Coronary artery (tissue), 2 donors: ENCODE data around the gene CRACR2A.

Source experiments
- DNase-seq: peaks from one replicate; pipeline ENCODE4 v3.0.0-alpha.2; 2017; ENCODE audit warnings: low spot score
- H3K27ac ChIP-seq, 2 donors: fragments of 200-600 bp; sonication (generic); one replicate each; pipeline ENCODE4 v1.5.1; 2016 to 2019
- H3K4me3 ChIP-seq: fragments of 200-600 bp; sonication (generic); 2 replicates; pipeline ENCODE4 v1.5.1; 2016; ENCODE audit warnings: mild to moderate bottlenecking, moderate library complexity
- CTCF ChIP-seq: fragments of 200-600 bp; sonication (generic); IDR thresholded peaks from one replicate; pipeline ENCODE4 v1.5.1; 2019; ENCODE audit warnings: antibody characterized with exemption

Gene CRACR2A

GRCh38 chr12:3631272-3631637, 121.7 kb downstream of the CRACR2A start:
- no peak for DNase-seq
- H3K27ac ChIP-seq = no peak overlapping the region
- no peak overlapping the region for H3K4me3 ChIP-seq
- TF ChIP-seq CTCF = no peak

- no peak for DNase-seq
- Histone ChIP-seq H3K27ac (no peak overlapping the region), H3K4me3 (no peak overlapping the region)
- TF ChIP-seq CTCF = no peak
Observed at GRCh38 chr12:3630621-3631271, 122.2 kb downstream of the CRACR2A start.

GRCh38 chr12:3630111-3630510, 122.8 kb downstream of the CRACR2A start:
- Histone ChIP-seq H3K27ac (no peak overlapping the region), H3K4me3 (no peak overlapping the region)
- no peak for TF ChIP-seq CTCF
- DNase-seq = no peak

GRCh38 chr12:3629057-3629830, 123.7 kb downstream of the CRACR2A start:
- no peak for DNase-seq
- no peak for TF ChIP-seq CTCF
- H3K4me3 ChIP-seq = no peak overlapping the region
- no peak overlapping the region for H3K27ac ChIP-seq

GRCh38 chr12:3628629-3629028, 124.3 kb downstream of the CRACR2A start:
- Histone ChIP-seq H3K4me3 (no peak overlapping the region), H3K27ac (no peak overlapping the region)
- TF ChIP-seq CTCF = no peak
- DNase-seq = no peak

GRCh38 chr12:3627336-3627735, 125.6 kb downstream of the CRACR2A start:
- no peak for DNase-seq

More at GRCh38 chr12:3627336-3627735, 125.6 kb downstream of the CRACR2A start:
- no peak overlapping the region for H3K27ac ChIP-seq
- TF ChIP-seq CTCF = no peak
- no peak overlapping the region for H3K4me3 ChIP-seq
